ENCODE data around the gene SLC38A8.

Gene SLC38A8

GRCh38 chr16:84081446-84081989 lies 38.9 kb upstream of the SLC38A8 start:
- TF ChIP-seq, protein P1, sequence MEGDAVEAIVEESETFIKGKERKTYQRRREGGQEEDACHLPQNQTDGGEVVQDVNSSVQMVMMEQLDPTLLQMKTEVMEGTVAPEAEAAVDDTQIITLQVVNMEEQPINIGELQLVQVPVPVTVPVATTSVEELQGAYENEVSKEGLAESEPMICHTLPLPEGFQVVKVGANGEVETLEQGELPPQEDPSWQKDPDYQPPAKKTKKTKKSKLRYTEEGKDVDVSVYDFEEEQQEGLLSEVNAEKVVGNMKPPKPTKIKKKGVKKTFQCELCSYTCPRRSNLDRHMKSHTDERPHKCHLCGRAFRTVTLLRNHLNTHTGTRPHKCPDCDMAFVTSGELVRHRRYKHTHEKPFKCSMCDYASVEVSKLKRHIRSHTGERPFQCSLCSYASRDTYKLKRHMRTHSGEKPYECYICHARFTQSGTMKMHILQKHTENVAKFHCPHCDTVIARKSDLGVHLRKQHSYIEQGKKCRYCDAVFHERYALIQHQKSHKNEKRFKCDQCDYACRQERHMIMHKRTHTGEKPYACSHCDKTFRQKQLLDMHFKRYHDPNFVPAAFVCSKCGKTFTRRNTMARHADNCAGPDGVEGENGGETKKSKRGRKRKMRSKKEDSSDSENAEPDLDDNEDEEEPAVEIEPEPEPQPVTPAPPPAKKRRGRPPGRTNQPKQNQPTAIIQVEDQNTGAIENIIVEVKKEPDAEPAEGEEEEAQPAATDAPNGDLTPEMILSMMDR (IDR thresholded peaks at IDR 0.05; ENCODE audit: low read length, missing control alignments): no peak
- no peak for DNase-seq (ENCODE audit: low read depth)
- no peak overlapping the region for H3K4me3 ChIP-seq (replicated peaks; ENCODE audit: low read depth, low read length)

DNA sequence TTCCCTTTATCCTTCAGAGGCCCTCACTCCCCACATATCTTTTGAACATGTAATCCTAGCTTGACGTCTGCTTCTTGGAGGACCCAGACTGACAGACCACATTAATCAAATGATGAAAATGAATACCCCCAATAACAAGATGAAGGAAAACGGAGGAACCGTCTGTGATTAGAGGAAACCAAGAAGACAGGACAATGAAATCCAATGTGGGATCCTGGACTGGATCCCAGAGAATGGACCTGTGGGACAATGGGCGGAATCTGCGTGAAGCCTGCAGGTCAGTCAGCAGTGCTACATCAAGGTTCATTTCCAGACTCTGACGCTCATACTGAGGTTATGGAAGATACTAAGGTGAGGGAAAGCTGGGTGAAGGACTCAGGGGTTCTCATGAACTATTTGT lies 38.2 kb upstream of the SLC38A8 start:
- H3K4me3 ChIP-seq (replicated peaks; ENCODE audit: low read depth, low read length): no peak overlapping the region
- TF ChIP-seq, protein P1 (IDR thresholded peaks at IDR 0.05; ENCODE audit: low read length, missing control alignments): no peak
- DNase-seq (ENCODE audit: low read depth): no peak

- TF ChIP-seq, protein P1 (IDR thresholded peaks at IDR 0.05; ENCODE audit: low read length, missing control alignments): no peak
- DNase-seq (ENCODE audit: low read depth): no peak
- no peak overlapping the region for H3K4me3 ChIP-seq (replicated peaks; ENCODE audit: low read depth, low read length)
These were observed 37.8 kb upstream of the SLC38A8 start for GRCh38 chr16:84080378-84080777.

GRCh38 chr16:84079664-84080063 lies 37.1 kb upstream of the SLC38A8 start:
- no peak for DNase-seq (ENCODE audit: low read depth)
- no peak overlapping the region for H3K4me3 ChIP-seq (replicated peaks; ENCODE audit: low read depth, low read length)
- TF ChIP-seq, protein P1 (IDR thresholded peaks at IDR 0.05; ENCODE audit: low read length, missing control alignments): no peak

GRCh38 chr16:84075376-84075775 lies 32.8 kb upstream of the SLC38A8 start:
- no peak for DNase-seq (ENCODE audit: low read depth)
- H3K4me3 ChIP-seq (replicated peaks; ENCODE audit: low read depth, low read length): no peak overlapping the region
- TF ChIP-seq, protein P1 (IDR thresholded peaks at IDR 0.05; ENCODE audit: low read length, missing control alignments): no peak

DNA sequence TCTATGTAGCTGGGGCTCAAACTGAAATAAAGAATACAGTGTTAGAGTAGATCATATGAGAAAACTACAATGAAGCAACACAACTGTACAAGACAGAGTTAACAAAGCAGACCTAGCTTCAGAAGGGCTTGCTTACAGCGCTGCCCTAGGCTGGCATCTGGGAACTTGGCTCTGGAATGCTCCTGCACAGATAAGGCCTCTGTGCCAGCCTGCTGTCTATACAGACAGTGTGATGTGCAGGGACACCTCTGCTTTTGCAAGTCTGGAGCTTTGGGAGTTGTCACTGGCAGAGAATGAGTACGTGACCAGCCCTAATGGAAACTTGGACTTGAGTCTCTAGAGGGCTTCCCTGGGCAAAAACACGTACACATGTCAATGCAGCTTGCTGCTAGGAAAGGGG lies 32.1 kb upstream of the SLC38A8 start:
- H3K4me3 ChIP-seq (replicated peaks; ENCODE audit: low read depth, low read length): no peak overlapping the region
- TF ChIP-seq, protein P1 (IDR thresholded peaks at IDR 0.05; ENCODE audit: low read length, missing control alignments): no peak
- DNase-seq (ENCODE audit: low read depth): no peak

- DNase-seq (ENCODE audit: low read depth): peak; percentile 54
- TF ChIP-seq, protein P1 (IDR thresholded peaks at IDR 0.05; ENCODE audit: low read length, missing control alignments): no peak
- H3K4me3 ChIP-seq (replicated peaks; ENCODE audit: low read depth, low read length): no peak overlapping the region
These were observed 29.4 kb upstream of the SLC38A8 start for GRCh38 chr16:84072014-84072413.
